ENCODE measurements around the gene FLAD1. TPM values are rescaled to one million over a fixed set of nuclear protein-coding genes. Genes with fewer than 3 reads are reported as not detected.
A peak's percentile ranks its signal among the peaks of the same experiment; 100 is the strongest.

Gene FLAD1
- total and polyA plus RNA-seq, 4 donors: 10.9 to 37.0 (median 30.6) TPM

GRCh38 chr1:154956544-154956941 lies 26.6 kb upstream of the FLAD1 start:
- Histone ChIP-seq H3K36me3 (ENCODE audit: control insufficient read depth in 4 of 4, insufficient read depth in 4 of 4, low read length in 4 of 4) (peaks cover 0 to 9% (median 8%) of the 10 kb centered on the region in 4 donors), H3K27ac (ENCODE audit: low read depth in 1 of 2, low read length in 1 of 2) (peak overlapping the region; percentile 70 to 87), H3K4me1 (ENCODE audit: control insufficient read depth in 5 of 5, insufficient read depth in 5 of 5, low read length in 5 of 5) (peaks cover 10 to 34% (median 22%) of the 10 kb centered on the region in 5 donors), H3K9ac (ENCODE audit: insufficient read depth in 1 of 2, low read length in 2 of 2) (peak overlapping the region; percentile 65 to 77), H3K4me3 (peak overlapping the region; percentile 25), H3K9me3 (ENCODE audit: control insufficient read depth in 4 of 4, insufficient read depth in 3 of 4, low read length in 3 of 4) (no peaks in the 10 kb centered on the region), H3K27me3 (ENCODE audit: control insufficient read depth in 3 of 3, insufficient read depth in 3 of 3, low read length in 2 of 3) (no peaks in the 10 kb centered on the region)
- 20 to 24% methylated on average over 6 of the region's 6 CpGs for WGBS, 2 donors
- ATAC-seq (ENCODE audit: insufficient read depth, low FRiP score): no peak
- peak in 1 of 3 donors; percentile 52 for DNase-seq
- TF ChIP-seq, protein P1, sequence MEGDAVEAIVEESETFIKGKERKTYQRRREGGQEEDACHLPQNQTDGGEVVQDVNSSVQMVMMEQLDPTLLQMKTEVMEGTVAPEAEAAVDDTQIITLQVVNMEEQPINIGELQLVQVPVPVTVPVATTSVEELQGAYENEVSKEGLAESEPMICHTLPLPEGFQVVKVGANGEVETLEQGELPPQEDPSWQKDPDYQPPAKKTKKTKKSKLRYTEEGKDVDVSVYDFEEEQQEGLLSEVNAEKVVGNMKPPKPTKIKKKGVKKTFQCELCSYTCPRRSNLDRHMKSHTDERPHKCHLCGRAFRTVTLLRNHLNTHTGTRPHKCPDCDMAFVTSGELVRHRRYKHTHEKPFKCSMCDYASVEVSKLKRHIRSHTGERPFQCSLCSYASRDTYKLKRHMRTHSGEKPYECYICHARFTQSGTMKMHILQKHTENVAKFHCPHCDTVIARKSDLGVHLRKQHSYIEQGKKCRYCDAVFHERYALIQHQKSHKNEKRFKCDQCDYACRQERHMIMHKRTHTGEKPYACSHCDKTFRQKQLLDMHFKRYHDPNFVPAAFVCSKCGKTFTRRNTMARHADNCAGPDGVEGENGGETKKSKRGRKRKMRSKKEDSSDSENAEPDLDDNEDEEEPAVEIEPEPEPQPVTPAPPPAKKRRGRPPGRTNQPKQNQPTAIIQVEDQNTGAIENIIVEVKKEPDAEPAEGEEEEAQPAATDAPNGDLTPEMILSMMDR (IDR thresholded peaks at IDR 0.05; ENCODE audit: control extremely low read depth, extremely low read depth): no peak

GRCh38 chr1:154957091-154957657 lies 26.0 kb upstream of the FLAD1 start:
- peak overlapping the region in 1 of 2 donors; percentile 38 for H3K9ac ChIP-seq (ENCODE audit: insufficient read depth in 1 of 2, low read length in 2 of 2)
- 60 to 64% methylated on average over 9 of the region's 9 CpGs for WGBS, 2 donors
- H3K4me1 ChIP-seq (ENCODE audit: control insufficient read depth in 5 of 5, insufficient read depth in 5 of 5, low read length in 5 of 5): peaks cover 10 to 35% (median 22%) of the 10 kb centered on the region in 5 donors
- H3K27me3 ChIP-seq (ENCODE audit: control insufficient read depth in 3 of 3, insufficient read depth in 3 of 3, low read length in 2 of 3): no peaks in the 10 kb centered on the region
- ATAC-seq (ENCODE audit: insufficient read depth, low FRiP score) (no peak), DNase-seq (no peak)
- no peaks in the 10 kb centered on the region for H3K9me3 ChIP-seq (ENCODE audit: control insufficient read depth in 4 of 4, insufficient read depth in 3 of 4, low read length in 3 of 4)
- H3K36me3 ChIP-seq (ENCODE audit: control insufficient read depth in 4 of 4, insufficient read depth in 4 of 4, low read length in 4 of 4): peaks cover 0 to 9% (median 8%) of the 10 kb centered on the region in 4 donors
- TF ChIP-seq, protein P1 (IDR thresholded peaks at IDR 0.05; ENCODE audit: control extremely low read depth, extremely low read depth): no peak
- H3K4me3 ChIP-seq: no peak overlapping the region
- peak overlapping the region in 1 of 2 donors; percentile 1 for H3K27ac ChIP-seq (ENCODE audit: low read depth in 1 of 2, low read length in 1 of 2)

GRCh38 chr1:154958036-154958435 lies 25.1 kb upstream of the FLAD1 start:
- Histone ChIP-seq H3K27me3 (ENCODE audit: control insufficient read depth in 3 of 3, insufficient read depth in 3 of 3, low read length in 2 of 3) (no peaks in the 10 kb centered on the region), H3K27ac (ENCODE audit: low read depth in 1 of 2, low read length in 1 of 2) (no peak overlapping the region), H3K9ac (ENCODE audit: insufficient read depth in 1 of 2, low read length in 2 of 2) (no peak overlapping the region), H3K36me3 (ENCODE audit: control insufficient read depth in 4 of 4, insufficient read depth in 4 of 4, low read length in 4 of 4) (peaks cover 0 to 11% (median 9%) of the 10 kb centered on the region in 4 donors), H3K4me1 (ENCODE audit: control insufficient read depth in 5 of 5, insufficient read depth in 5 of 5, low read length in 5 of 5) (peaks cover 12 to 44% (median 22%) of the 10 kb centered on the region in 5 donors), H3K9me3 (ENCODE audit: control insufficient read depth in 4 of 4, insufficient read depth in 3 of 4, low read length in 3 of 4) (no peaks in the 10 kb centered on the region), H3K4me3 (no peak overlapping the region)
- TF ChIP-seq, protein P1 (IDR thresholded peaks at IDR 0.05; ENCODE audit: control extremely low read depth, extremely low read depth): no peak
- WGBS, 2 donors: 85 to 96% methylated on average over 2 of the region's 2 CpGs
- no peak for ATAC-seq (ENCODE audit: insufficient read depth, low FRiP score)
- no peak for DNase-seq
